Skin epidermis (tissue), 12 donors: ENCODE results near the gene WDR33.
A peak's percentile ranks its signal among the peaks of the same experiment; 100 is the strongest.

Experiments
- H3K27ac ChIP-seq, 21 experiments: fragments of 200-600 bp; sonication (generic) in 11 of 21; one replicate each; pipeline ENCODE4 v1.5.0; 2020; ENCODE audit warnings: mild to moderate bottlenecking in 3 of 21, inconsistent platforms in 2 of 21, moderate library complexity in 2 of 21
- H3K4me3 ChIP-seq, 7 experiments: fragments of 200-600 bp; sonication (generic) in 2 of 7; one replicate each; pipeline ENCODE4 v1.5.0; 2020; ENCODE audit warnings: inconsistent platforms in 2 of 7, mild to moderate bottlenecking in 2 of 7, moderate library complexity in 1 of 7

Gene WDR33

DNA sequence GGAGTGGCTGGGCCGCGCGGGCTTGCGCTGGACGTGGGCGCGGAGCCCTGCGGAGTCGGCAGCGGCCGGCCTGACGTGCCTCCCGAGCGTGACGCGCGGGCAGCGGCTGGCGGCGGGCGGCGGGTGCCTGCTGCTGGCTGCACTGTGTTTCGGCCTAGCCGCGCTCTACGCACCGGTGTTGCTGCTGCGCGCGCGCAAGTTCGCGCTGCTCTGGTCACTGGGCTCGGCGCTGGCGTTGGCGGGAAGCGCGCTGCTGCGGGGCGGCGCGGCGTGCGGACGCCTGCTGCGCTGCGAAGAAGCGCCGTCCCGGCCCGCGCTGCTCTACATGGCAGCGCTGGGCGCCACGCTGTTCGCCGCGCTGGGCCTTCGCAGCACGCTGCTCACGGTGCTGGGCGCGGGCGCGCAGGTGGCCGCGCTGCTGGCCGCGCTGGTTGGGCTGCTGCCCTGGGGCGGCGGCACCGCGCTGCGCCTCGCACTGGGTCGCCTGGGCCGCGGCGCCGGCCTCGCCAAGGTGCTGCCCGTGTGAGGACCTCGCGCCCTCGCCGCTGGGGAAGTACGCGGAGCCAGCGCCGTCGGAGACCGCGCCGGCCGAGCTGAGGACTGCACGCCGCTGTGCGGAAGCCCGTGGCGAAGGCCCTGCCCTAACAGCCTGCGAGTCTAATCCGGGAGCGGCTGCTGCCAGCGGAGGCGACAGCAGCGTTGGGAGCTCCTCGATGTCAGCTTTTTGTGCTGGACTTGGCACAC lies 109.1 kb downstream of the WDR33 start:
- H3K27ac ChIP-seq: peak overlapping the region; percentile 82 to 99 (median 95)
- H3K4me3 ChIP-seq: peak overlapping the region; percentile 50 to 93 (median 66)

DNA sequence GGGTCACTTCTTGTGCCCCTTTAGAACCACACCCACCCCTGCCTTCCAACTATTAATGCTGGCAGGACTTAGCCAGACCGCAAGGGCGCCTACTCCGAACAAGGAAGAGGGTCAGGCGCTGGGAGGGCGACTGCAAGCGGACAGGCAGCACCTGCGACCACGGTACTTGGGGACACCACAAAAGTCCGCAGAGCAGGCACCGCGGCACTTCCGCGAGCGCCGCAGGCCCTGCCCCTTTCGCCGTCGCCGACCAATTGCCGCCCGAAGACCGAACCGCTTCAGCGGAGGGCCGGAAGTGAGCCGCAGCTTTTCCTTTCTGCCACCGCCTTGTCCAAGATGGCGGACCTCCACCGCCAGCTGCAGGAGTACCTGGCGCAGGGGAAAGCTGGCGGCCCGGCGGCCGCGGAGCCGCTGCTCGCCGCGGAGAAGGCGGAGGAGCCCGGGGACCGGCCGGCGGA lies 109.7 kb downstream of the WDR33 start, which contains the start of gene SFT2D3:
TSS of gene SFT2D3 (plus strand) at position 305 of the 458 bp plus-strand sequence. CDS start at position 337, 32 bp downstream.
- H3K4me3 ChIP-seq: peak within 1 kb of the TSS; percentile 50 to 93 (median 66)
- peak within 1 kb of the TSS; percentile 82 to 99 (median 95) for H3K27ac ChIP-seq

DNA sequence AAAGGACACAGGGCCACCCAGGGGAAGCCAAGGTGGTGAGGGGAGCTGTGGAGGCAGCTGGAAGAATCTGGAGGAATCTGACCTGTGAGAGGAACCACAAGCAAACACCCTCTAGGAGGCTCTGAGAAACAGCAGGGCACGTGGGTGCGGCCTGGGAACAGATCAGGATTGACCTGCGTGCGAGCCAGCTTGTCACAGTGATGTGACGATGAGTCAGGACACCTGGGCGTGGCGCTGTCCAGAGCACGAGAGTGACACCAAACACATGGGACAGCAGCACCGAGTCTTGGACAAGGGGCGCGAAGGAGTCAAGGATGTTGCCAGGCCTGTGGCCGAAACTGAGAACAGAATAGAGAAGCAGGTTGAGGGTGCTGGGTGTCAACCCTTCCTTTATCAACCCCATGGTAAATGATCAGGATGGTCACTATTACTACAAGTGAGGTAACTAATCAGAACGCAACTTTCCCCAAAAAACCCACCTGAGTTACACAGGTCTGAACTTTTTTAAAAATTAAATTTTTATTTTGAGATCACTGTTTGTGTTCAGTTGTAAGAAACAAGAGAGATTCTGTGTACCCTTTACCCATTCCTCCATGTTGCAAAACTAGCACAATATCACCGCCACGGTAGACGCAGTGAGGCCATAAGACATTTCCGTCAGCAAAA lies 110.3 kb downstream of the WDR33 start:
- peak overlapping the region; percentile 50 to 93 (median 66) for H3K4me3 ChIP-seq

DNA sequence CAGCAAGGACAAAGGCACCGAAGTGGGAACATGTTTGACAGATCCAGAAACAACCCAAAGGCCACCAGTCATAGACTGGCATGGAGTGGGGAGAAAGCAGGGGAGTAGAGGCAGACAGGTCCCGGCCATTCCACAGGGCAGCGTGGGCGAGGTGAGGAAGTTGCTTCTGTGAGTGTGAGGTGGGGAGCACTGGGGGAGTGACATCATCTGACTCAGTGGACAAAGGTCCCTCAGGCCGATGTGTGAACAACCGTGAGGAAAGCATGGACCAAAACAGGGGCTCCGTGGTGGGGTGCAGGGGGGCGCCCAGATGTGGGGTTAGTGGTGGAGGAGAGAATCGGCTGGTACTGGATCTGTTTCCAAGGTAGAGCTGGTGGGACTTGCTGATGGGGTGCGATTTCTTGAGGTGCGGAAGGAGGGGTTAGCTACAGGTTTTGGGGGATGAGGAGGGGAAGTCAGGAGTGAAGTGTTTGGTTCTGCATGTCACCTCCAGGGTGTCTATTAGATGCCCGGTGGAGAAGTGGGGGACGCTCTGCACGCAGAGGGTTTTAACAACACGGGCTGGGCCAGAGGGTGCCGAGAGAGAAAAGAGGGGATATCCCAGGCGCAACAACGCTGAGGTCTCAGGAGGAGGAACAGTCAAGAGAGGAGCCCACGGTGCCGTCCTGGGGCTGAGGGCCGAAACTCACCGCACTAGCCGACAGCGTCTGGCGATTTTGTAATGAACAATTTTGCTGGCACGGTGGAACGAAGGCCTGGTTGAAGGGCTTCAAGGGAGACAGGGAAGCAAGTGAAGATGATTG lies 112.2 kb downstream of the WDR33 start:
- no peak overlapping the region for H3K27ac ChIP-seq
- H3K4me3 ChIP-seq: no peak overlapping the region

More for the DNA sequence above, 110.3 kb downstream of the WDR33 start:
- H3K27ac ChIP-seq: peak overlapping the region; percentile 82 to 99 (median 95)

DNA sequence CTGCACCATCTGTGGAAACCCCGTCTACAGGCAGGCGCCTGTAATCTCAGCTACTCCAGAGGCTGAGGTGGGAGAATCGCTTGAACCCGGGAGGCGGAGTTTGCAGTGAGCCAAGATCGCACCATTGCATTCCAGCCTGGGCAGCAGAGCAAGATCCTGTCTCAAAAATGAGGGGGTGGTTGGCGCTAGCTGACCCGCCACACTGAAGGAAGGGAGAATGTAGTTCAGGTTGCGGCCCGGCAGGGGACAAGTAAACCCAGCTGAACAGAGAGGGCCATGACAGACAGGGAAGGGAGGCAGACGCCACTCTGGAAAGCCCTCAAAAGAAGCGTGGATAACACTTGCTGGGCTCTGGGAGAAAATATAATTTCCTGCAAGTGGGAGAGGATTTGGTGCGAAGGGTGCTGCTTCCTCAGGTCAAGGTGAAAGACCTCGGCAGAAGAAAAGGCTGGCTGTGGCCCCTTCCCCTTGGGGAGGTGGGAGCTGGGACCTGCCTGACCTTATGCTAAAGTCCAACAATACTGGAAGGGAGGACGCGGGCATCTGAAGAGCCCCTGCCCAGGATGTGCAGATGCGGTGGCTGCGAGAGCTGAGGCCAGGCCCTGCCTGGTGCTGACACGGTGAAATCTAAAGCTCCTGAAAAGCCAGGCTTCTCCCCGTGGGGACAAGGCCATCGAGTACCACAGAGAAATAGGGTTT lies 113.3 kb downstream of the WDR33 start:
- H3K4me3 ChIP-seq: no peak overlapping the region
- H3K27ac ChIP-seq: no peak overlapping the region

DNA sequence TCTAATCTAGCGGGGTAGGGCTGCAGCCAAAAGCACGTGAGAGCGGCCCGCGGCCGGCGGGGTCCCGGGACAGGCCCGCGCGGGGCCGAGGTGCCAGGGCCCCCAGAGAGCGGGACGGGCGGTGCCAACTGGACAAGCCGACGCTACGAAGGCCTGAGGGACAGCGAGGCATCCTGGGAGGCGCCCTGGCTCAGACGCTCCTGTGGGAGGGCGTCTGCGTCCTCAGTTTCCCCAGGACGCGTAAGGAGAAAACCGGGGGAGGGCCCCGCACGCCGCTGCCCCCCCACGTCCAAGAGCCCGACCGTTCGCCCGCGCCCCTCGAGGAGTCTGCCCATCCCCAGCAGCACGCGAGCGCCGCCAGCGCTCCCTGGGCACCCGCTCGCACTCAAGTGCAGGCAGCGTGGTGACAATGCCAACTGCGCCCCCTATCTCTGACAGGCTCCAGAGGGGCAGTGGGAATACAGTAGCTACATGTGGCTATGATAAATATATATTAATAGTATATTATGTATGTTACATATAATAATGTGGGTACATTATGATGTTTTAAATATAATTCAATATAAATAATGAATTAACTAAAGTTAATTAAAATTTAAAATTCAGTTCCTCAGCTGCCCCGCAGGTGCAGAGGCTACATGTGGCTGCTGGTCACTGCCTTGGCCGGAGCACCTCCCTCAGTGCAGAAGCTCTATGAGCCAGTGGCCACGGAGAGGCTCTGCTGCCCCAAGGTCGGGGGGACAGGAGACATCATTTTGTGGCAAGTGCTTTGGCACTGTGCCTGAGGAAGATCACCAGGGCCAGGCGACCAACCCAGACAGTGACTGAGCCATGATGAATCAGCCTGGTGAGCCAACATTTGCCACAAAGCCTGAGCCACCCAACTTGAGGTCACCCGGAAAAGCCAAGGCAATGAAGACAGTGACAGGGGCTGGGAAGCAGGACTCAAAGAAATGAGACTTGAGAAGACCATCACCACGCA lies 115.2 kb downstream of the WDR33 start:
- Histone ChIP-seq H3K4me3 (peak overlapping the region in 3 of 7 experiments; percentile 6 to 15 (median 10)), H3K27ac (peak overlapping the region in 1 of 21 experiments; percentile 9)

DNA sequence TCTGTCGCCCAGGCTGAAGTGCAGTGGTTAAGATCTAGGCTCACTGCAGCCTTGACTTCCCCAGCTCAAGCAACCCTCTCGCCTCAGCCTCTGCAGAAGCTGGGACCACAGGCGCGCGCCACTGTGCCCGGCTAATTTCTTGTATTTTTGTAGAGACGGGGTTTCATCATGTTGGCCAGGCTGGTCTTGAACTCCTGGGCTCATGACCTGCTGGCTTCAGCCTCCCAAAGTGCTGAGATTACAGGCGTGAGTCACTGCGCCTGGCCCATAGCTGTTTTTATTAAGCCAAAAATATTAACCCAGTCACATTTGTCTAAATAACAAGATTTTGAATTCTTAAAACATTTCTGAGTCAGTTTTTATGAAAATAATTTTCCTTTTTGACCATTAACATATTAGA lies 116.0 kb downstream of the WDR33 start:
- H3K4me3 ChIP-seq: peak overlapping the region in 1 of 7 experiments; percentile 15
- no peak overlapping the region for H3K27ac ChIP-seq

DNA sequence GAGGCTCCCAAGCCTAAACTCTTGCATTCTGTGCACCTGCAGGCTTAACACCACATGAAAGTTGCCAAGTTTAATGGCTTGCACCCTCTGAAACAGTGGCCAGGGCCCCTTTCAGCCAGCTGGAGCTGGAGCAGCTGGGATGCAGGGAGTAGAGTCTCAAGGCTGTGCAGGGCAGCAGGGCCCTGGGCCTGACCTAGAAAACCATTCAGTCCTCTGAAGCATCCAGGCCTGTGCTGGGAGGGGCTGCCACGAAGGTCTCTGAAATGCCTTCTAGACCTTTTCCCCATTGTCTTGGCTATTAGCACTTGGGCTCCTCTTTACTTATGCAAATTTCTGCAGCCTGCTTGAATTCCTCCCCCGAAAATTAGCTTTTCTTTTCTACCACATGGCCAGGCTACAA lies 120.3 kb downstream of the WDR33 start:
- Histone ChIP-seq H3K4me3 (no peak overlapping the region), H3K27ac (no peak overlapping the region)

DNA sequence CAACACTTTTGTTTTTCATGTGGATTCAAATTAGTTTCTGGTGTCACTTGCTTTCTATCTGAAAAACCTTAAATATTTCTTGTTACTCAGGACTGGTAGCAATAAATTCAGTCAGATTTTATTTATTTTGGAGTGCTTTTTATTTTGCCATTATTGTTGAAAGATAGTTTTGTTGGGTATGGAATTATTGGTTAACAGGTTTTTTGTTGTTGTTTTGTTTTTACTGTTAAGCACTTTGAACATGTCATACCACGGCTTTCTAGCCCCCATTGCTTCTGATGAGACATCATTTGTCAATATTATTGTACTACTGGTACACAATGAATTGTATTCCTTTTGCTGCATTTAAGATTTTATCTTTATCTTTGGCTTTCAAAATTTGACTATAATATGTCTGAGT lies 122.6 kb downstream of the WDR33 start:
- H3K27ac ChIP-seq: no peak overlapping the region
- no peak overlapping the region for H3K4me3 ChIP-seq

DNA sequence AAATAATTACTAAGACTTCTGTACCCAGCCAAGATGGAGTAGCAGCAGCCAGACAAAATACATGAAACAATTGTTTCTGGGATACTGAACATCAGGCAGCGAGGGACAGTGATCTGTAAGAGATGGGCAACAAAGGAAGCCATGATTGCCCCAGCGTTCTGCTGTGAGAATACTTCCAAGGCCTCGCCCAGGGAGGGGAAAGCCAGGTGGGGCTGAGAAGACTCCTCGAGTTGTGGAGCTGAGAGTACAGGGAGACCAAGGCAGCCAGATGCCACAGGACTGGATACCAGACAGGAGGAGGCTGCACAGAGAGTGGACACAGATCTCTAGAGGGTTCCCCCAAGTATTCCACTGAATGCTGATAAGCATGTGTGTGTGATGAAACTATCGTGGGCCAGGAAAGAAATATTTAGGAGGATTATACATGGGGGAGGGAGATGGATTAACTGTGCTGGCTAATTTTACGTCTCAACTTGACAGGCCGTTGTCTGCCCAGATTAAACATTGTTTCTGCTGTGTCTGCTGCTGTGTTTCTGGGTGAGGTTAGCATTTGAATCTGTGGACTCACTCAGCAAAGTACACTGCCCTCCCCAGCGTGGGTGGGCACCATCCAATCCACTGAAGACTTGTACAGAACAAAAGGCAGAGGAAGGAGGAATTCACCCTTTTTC lies 125.4 kb downstream of the WDR33 start:
- Histone ChIP-seq H3K27ac (no peak overlapping the region), H3K4me3 (no peak overlapping the region)

DNA sequence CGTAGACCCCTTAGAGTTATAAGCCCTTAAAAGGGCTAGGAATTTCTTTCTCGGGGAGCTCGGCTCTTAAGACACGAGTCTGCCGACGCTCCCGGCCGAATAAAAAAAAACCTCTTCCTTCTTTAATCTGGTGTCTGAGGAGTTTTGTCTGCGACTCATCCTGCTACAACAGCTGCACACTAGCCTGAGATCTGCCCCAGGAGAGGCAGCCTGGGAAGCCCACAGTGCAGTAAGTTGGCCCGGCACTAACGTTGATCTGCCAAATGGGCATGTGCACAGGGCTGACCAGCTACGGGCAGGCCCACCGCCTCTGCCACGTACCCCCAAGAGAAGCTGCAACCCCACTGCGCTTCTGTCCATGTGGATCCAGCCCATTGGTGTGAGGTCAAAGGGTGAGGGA lies 127.2 kb downstream of the WDR33 start:
- H3K27ac ChIP-seq: no peak overlapping the region
- H3K4me3 ChIP-seq: no peak overlapping the region

DNA sequence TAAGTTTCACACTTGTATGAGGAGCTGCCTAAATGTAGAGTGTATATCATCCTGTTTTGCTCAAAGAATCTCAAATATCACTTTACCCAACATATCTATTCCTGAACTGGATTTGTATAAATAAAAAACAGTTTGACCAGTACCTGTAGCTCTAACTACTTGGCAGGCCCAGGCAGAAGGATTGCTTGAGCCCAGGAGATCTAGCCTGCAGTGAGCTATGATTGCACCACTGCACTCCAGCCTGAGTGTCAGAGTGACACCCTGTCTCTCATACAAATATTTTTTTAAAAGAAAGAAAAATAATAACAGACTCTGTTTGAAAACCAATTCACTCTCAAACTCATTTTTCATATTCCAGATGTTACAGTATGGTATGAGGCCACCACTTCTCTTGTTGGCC lies 127.9 kb downstream of the WDR33 start:
- Histone ChIP-seq H3K27ac (no peak overlapping the region), H3K4me3 (no peak overlapping the region)

DNA sequence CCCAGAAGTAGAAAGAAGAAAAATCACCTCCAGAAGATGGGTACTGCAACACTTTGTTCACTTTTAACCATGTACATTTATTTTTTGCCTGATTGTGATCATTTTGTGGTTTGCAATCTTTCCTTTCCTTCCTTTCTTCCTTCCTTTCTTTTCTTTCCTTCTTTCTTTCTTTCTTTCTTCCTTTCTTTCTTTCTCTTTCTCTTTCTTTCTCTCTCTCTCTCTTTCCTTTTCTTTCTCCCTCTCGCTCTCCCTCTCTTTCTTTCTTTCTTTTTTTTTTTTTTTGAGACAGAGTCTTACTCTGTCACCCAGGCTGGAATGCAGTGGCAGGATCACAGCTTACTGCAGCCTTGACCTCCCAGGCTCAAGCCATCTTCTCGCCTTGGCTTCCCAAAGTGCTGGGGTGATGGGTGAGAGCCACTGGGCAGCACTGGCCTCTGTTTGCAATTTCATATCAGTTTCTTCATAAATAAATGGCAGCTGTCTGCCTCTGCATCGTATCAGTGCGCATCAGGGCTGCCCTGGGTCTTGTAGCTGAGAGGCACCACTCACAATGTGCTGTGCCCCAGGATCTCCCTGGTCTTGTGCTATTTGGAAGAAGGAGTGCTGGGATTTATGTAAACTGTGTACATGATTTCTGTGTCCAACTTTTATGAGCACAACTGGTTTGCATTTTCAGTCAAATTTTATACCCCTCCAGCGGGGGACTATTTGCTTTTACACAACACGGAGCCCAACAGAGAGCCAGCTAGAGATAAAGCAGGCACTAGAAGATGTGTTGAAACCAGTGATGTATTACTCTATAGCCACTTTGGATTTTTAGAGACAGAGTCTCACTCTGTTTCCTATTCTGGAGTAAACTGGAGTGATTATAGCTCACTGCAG lies 128.8 kb downstream of the WDR33 start:
- no peak overlapping the region for H3K27ac ChIP-seq

DNA sequence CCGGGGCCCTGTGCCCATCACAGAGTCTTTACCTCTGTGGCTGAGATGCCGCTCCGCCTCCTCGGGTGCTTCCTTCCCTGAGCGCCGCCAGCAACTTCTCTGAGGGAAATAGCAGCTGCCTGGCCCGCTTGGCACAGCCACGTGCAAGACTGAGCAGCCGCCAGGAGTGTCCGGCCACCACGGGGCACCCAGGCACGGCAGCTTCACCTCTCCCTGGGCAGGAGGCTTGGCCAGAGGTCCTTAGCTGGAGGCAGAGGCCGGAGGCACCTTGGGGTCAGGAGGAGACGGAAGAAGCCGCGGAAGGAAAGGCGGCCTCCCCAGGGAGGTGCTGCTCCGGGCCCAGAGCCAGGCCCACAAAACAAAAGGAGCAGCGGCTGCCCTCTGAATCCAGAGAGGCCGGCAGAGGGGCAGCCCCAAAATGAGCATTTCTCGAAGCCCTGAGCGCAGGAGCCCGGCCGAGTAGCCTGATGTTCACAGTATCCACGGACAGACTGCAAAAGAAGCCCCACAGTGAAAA lies 129.6 kb downstream of the WDR33 start:
- H3K4me3 ChIP-seq: no peak overlapping the region

More for the DNA sequence above, 128.8 kb downstream of the WDR33 start:
- H3K4me3 ChIP-seq: no peak overlapping the region

DNA sequence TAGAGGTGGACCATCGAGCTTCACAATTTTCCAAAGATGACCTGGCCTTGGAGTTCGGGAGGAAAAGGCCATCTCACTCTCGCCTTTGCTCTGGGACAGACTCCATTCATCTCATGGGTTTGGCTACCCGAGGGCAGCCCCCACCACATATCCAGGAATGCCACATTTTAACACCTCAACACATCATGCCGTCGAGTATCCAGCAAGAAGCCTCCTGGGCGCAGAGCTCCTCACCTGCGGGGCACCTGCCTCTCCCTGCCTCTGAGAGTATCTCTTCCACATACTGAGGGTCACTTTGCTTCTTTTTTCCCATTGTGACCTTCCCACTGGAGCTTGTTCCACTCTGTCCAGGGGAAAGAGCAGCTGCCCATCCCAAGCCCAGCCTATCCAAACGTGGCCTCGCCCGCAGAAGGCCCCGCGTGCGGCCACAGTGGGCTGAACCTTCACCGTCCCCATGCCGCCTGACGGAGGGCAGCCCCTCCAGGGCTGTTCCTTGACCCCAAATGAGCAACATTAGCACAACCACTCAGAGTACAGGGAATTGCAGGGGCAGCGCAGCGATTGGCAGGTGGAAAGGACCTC lies 130.2 kb downstream of the WDR33 start:
- no peak overlapping the region for H3K4me3 ChIP-seq
- H3K27ac ChIP-seq: peak overlapping the region in 1 of 21 experiments; percentile 12

More for the DNA sequence above, 129.6 kb downstream of the WDR33 start:
- H3K27ac ChIP-seq: peak overlapping the region in 1 of 21 experiments; percentile 12

DNA sequence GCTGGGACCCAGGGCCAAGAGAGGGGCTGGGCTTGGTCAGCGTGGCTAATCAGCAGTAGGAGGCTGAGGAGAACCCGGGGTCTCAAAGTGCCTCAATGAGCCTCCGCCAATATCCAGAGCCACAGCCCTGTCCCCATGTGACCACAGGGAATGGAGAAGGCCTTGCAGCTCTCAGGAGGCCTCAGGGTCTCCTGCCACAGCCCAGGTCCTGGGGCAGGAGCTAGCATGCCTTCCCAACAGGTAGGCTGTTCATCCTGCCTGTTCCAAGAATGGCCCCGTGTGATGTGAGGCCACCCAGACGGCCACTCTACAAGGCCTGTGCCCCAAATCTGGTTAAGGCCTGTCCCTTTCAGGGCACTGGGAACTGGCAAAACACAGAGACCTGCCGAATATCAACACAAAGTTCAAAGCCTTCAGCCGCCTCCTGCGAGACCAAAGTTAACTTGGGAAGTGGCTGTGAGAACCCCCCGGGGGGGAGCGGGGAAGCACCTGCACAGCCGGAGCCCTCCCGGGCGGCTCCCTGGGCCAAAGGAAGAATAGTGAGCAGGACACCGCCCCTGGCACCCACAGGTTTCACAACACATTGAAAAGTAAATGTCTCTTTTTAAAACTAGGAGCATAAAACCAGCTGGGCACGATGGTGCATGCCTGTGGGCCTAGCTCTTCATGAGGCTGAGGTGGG lies 131.2 kb downstream of the WDR33 start:
- Histone ChIP-seq H3K27ac (no peak overlapping the region), H3K4me3 (no peak overlapping the region)
